Activated effector memory CD4-positive, alpha-beta T cell treated with Interleukin-2 at 50 U/mL for 16 hours (primary cell): ENCODE measurements around the gene TFF1.

Source experiments
- DNase-seq: peaks from one replicate; pipeline ENCODE4 v3.0.0-alpha.2; 2020

Gene TFF1

GRCh38 chr21:42358937-42359336 is 7.4 kb downstream of the TFF1 start:
- DNase-seq = no peak

GRCh38 chr21:42358261-42358660 is 8.1 kb downstream of the TFF1 start:
- DNase-seq = no peak

GRCh38 chr21:42357307-42357706 is 9.0 kb downstream of the TFF1 start:
- DNase-seq = no peak

- DNase-seq = no peak
These were observed 9.7 kb downstream of the TFF1 start for GRCh38 chr21:42356650-42357049.

- no peak for DNase-seq
These were observed 10.3 kb downstream of the TFF1 start for GRCh38 chr21:42356046-42356445.

- no peak for DNase-seq
These were observed 12.7 kb downstream of the TFF1 start for GRCh38 chr21:42353623-42354022.

- DNase-seq = no peak
These were observed 13.8 kb downstream of the TFF1 start for GRCh38 chr21:42352441-42353095.

GRCh38 chr21:42351626-42352440 is 14.5 kb downstream of the TFF1 start:
- DNase-seq = no peak

- no peak for DNase-seq
These were observed 15.4 kb downstream of the TFF1 start, which contains the start of gene TFF2 for GRCh38 chr21:42350927-42351426. Gene TFF2 (minus strand): TSS chr21:42350994. CDS start chr21:42350957, 37 bp downstream.

GRCh38 chr21:42350318-42350910 is 15.9 kb downstream of the TFF1 start:
- DNase-seq = no peak

GRCh38 chr21:42349420-42350317 is 16.7 kb downstream of the TFF1 start:
- DNase-seq = no peak

- DNase-seq = no peak
These were observed 17.6 kb downstream of the TFF1 start for GRCh38 chr21:42348762-42349161.

GRCh38 chr21:42347601-42348327 is 18.6 kb downstream of the TFF1 start:
- no peak for DNase-seq

- no peak for DNase-seq
These were observed 19.3 kb downstream of the TFF1 start for GRCh38 chr21:42346866-42347600.

GRCh38 chr21:42346441-42346840 is 19.9 kb downstream of the TFF1 start:
- DNase-seq = no peak

- DNase-seq = no peak
These were observed 21.7 kb downstream of the TFF1 start for GRCh38 chr21:42344631-42345030.

GRCh38 chr21:42343963-42344510 is 22.3 kb downstream of the TFF1 start:
- DNase-seq = no peak

GRCh38 chr21:42343556-42343955 is 22.8 kb downstream of the TFF1 start:
- DNase-seq = no peak

- no peak for DNase-seq
These were observed 23.2 kb downstream of the TFF1 start for GRCh38 chr21:42343101-42343500.

GRCh38 chr21:42341776-42342542 is 24.4 kb downstream of the TFF1 start:
- no peak for DNase-seq
